ENCODE results near the gene ZC3H12A. TPM values are rescaled to one million over a fixed set of nuclear protein-coding genes. Genes with fewer than 3 reads are reported as not detected.

ZC3H12A gene
- total and polyA plus RNA-seq, 10 of the 15 experiments (the other 5 are each of a cell fraction or from before 2014, with no cell fraction given), result 0.35 to 30.2 (median 13.8) TPM

DNA sequence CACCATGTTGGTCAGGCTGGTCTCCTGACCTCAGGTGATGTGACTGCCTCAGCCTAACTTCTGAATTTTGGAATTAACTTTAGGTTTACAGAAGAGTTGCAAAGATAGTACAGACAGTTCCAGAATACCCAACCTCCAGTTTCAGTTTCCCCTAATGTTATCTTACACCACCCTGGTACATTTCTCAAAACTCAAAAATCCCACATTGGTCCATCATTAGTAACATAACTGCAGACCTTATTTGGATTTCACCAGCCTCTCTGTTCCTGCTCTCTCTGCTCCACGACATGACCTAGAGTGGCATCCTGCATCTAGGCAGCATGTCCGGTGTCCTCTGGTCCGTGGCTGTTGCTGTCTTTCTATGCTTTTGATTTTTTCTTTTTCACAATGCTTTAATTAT is 5.0 kb upstream of the ZC3H12A start:
- ATAC-seq (no peak), FAIRE-seq (no peak), DNase-seq (ENCODE audit: low read depth, low spot score) (no peak)
- no peak overlapping the region for H3K4me2 ChIP-seq (ENCODE audit: control insufficient read depth, insufficient read depth)
- H2AFZ ChIP-seq (ENCODE audit: control insufficient read depth, low read depth, low read length), result no peak overlapping the region
- ChIA-PET SMC1A (ENCODE audit: uncharacterized antibody, unreplicated experiment) (interaction anchor here (1.0 to 1.2 kb wide), 2 partner anchors 9 to 17 kb away, joined by 3 to 12 read pairs; no protein-coding TSS in a partner anchor), CTCF (interaction anchor here (1.4 to 9.5 kb wide), 2 partner anchors 13 to 18 kb away, joined by 4 to 99 read pairs; no protein-coding TSS in a partner anchor), RAD21 (ENCODE audit: unreplicated experiment) (interaction anchor here (10.4 kb wide), 1 partner anchor 17 kb away, joined by 82 read pairs; no protein-coding TSS in a partner anchor), POLR2A (interaction anchor here (1.3 kb wide), 1 partner anchor 9 kb away, joined by 6 read pairs; no protein-coding TSS in a partner anchor)
- peaks cover 10% of the 10 kb centered on the region for H3K4me1 ChIP-seq (ENCODE audit: control insufficient read depth, insufficient read depth, low read length)
- intact Hi-C loops (cut with micrococcal nuclease; ENCODE audit: unreplicated experiment) (no loop called here), in situ Hi-C loops (cut with MboI) (no loop called here)
- no peak overlapping the region for H3K27ac ChIP-seq (ENCODE audit: control insufficient read depth, insufficient read depth)
- H3K27me3 ChIP-seq (replicated peaks in 1 of 2; ENCODE audit: control insufficient read depth in 2 of 2, insufficient read depth in 2 of 2, low read length in 1 of 2), result no peaks in the 10 kb centered on the region
- H3K9ac ChIP-seq (ENCODE audit: control insufficient read depth, insufficient read depth, low read length), result no peak overlapping the region; the same call in 1 of the 2 replicates
- BruUV-seq (replicated peaks), result no TSS peak
- no peaks in the 10 kb centered on the region; the same call in 1 of the 2 replicates for H3K79me2 ChIP-seq (ENCODE audit: control insufficient read depth, insufficient read depth, low read length)
- no peaks in the 10 kb centered on the region for H4K20me1 ChIP-seq (ENCODE audit: control insufficient read depth, insufficient read depth)
- TF ChIP-seq TCF7 (IDR thresholded peaks at IDR 0.05; ENCODE audit: borderline replicate concordance) (no peak), GATAD2B (conservative IDR thresholded peaks at IDR 0.05; ENCODE audit: low read depth) (no peak), BACH1 (IDR thresholded peaks at IDR 0.05; ENCODE audit: borderline replicate concordance) (no peak), ZSCAN29 (IDR thresholded peaks at IDR 0.05) (no peak), BCL11A (IDR thresholded peaks at IDR 0.05; ENCODE audit: low read depth, low read length) (no peak), SMC3 (IDR thresholded peaks at IDR 0.05; ENCODE audit: borderline replicate concordance, low read length) (no peak), RCOR1 (conservative IDR thresholded peaks at IDR 0.05; ENCODE audit: low read depth, low read length) (no peak), CHD4 (IDR thresholded peaks at IDR 0.05) (no peak), STAT1 (conservative IDR thresholded peaks at IDR 0.05) (no peak)
- no peaks in the 10 kb centered on the region for H3K36me3 ChIP-seq (ENCODE audit: control insufficient read depth in 2 of 2, insufficient read depth in 2 of 2, low read length in 1 of 2)
- no peak overlapping the region for H3K4me3 ChIP-seq
- no peaks in the 10 kb centered on the region for H3K9me3 ChIP-seq (replicated peaks; ENCODE audit: control insufficient read depth, insufficient read depth, low read length)
- WGBS (ENCODE audit: insufficient coverage, insufficient replicate concordance, low lambda C conversion rate, missing lambda C conversion rate), result 24% methylated on average over 3 of the region's 3 CpGs

All from GM12878 (cell line).